Islet precursor cell (in vitro differentiated cells): ENCODE results near the gene RPRD1B.

Experiments
- DNase-seq: peaks from one replicate; pipeline ENCODE4 v3.0.0-alpha.2; 2018

The RPRD1B gene

DNA sequence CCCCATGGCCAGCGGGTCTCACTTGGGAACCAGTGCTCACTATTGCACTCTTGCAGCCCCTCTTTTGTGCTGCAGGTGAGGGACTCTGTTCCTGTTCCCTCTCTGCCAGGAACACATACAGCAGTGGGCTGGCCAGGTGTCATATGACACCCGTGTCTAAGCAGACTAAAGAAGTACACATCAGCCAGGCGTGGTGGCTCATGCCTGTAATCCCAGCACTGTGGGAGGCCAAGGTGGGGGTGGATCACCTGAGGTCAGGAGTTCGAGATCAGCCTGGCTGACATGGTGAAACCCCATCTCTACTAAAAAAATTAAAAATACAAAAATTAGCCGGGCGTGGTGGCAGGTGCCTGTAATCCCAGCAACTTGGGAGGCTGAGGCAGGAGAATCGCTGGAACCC, 74.4 kb downstream of the RPRD1B start:
- peak; percentile 44 for DNase-seq

DNA sequence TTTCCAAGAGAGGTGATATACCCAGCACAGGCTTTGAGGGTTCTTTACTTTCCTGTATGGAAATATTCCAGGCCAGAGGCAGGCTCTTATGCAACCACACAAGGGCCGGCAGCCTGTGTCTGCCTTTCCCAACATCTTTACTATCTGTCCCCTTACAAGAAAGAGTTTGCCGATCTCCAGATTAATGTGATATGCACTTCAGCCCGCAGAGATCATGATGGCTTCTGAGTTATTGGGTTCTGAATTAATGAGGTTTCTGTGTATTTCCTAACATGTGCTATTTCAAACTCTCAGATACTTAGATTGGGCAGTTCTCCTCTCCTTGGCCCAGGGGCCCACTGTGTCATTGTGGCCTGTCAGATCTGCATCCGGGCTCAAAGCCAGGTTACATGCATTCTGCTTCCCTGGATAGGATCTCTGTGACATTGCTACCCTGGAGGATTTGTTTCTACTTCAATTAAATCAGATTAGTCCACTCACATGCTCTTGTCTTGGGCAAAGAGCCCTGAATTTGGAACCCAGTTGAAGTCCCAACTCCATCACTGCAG, 75.0 kb downstream of the RPRD1B start:
- DNase-seq = peak; percentile 53

DNA sequence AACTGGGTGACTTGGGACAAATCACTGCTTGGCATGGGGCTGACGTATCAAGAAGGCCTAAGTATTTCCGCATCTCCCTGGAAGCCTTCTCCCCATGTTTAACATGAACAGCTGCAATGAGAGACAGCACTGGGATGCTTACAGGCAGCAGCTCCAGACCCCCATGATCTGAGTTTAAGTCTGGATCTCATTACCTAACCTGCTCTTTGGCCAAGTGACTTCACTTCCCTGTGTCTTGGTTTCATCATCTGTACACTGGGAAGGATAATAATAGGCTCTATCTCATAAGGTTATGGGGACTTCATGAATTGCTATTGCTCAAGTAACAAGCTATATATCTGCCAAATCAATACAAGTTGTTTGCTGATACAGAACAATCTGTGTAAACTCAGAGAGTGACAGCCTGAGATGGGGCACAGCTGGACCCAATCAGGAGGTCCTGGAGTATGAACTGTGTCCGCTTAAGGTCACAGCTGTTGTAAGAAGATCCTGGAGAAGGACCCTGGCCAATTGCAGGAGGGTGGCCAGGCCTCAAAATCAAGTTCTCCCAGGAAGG, 75.5 kb downstream of the RPRD1B start:
- no peak for DNase-seq

DNA sequence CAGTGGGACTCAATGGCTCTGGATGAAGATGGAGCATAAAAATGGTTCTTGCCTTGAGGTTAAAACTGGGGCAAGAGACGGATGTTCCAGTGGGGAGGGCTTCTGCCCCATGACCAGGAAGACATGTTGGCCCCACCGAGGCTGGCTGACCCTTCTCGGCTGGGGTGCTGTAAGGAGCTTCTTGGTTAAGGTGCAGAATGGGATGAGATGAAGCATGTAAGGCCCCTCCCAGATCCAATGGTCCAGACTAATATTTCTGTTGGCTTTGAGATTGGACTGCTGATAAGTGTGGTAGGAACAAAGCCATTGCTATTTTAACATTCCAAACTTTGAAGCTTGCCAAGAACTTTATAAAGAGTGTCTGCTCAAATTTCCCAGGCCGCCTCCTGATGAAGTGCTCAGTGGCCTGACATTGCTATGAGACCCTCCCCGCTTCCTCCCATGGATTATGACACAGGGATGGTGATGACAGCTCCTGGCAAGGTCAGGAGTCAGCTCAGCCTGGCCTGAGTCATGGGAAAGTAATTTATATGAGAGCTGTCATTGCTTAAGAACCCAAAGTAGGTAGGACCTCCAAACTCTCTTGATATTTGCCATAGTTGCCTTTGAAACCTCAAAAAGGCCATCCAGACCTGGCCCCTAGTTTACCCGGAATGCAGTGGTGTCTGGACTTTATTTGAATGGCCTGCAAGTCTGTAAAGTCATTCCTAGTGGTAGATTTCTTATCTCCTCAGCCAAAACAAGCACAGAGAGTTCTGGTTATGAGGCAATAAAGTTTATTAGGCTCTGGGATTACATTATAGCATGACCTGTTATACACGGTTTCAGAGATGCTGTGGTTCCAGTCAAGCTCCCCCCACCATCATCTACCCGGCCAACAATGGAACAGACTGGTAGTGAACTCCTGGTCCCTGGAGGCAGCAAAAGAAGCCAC, 76.3 kb downstream of the RPRD1B start:
- DNase-seq = peak; percentile 96

DNA sequence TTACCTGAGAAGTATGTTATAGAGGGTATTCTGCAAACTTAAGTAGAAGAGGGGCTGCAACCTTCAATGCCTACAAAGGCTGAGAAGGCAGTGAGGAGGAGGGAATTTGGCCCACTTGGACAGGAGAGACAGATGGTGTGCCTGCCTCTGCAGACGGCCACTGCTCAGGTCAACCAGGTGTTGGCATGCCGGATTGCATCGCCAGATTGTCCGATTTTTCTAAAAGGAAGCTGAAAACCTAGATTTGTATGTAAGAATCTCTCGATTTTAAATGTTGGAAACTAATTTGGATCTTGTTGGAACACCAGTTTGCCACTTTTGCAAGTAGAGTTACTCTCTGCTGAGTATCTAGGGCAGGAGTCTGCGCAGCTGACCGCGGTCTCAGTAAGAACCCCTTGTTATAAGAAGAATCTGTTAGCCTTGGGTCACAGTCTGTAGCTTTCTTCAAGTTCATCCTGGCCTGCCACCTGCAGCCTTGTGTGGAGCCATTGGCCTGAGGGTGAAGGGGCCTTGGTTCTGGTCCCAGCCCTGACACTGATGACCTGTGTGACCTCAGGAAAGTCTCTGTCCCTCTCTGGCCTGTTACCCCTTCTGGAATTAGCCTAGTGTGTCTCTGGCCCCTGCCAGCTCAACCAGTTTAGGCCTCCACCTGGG, 77.1 kb downstream of the RPRD1B start:
- DNase-seq = peak; percentile 47

DNA sequence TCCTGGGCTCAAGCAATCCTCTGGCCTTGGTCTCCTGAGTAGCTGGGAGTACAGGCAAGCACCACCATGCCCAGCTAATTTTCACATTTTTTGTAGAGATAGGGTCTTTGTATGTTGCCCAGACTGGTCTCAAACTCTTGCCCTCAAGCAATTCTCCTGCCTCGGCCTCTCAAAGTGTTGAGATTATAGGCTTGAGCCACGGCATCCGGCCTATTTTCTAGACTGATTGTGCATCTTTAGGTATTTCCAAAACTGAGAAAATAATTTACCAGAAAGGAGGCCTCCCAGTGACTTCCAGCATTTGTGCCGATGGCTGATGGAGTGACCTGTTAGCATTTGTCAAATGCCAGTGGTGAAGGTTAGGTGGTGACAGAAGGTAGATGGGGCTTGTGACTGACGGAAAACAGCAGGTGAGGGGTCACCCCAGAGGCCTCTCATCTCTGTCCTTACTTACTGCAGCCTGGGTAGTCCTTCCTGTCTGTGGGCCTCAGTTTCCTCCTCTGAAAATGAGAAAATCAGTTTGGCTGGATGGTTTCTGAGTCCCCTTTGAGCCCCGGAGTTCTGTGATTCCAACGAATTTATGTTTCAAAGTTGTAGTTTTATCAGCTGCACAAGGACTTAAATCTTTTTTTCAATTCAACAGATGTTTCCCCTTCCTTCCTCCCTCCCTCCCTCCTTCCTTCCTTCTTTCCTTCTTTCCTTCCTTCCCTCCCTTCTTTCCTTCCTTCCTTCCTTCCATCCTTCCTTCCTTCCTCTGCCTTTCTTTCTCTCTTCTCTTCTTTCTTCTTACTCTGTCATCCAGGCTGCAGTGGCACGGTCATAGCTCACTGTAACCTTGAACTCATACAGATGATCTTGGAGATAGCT, 78.1 kb downstream of the RPRD1B start:
- DNase-seq = peak; percentile 45

DNA sequence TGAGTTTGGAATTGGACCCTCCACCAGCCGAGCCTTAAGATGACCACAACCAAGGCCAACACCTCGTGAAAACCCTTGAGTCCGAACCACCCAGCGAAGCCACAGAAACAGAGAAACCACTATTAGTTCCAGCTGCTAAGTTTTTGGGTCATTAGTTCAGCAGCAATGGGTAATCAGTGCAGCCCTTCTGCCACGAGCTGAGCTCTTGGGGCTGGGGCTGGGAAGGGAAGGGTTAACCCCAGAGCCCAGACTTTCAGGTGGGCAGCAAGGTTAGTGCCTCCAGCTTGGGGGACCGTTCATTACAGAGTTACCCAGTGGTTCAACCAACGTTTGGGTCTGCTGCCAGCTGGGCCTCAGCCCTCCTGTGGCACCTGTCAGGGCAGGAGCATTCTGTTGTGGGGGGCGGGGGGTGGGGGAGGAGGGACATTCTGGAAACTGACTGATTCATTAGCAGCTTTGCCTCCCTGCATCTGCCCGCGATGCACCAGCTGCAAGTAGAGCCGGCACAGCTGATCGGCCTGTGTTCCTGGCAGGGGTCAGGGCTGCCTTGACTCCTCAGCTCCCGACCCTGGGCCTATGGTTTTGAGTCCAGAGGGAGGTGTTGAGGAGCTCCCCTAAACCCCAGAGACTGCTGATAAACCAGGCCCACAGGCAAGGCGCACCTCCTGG, 78.8 kb downstream of the RPRD1B start:
- DNase-seq = peak; percentile 52

DNA sequence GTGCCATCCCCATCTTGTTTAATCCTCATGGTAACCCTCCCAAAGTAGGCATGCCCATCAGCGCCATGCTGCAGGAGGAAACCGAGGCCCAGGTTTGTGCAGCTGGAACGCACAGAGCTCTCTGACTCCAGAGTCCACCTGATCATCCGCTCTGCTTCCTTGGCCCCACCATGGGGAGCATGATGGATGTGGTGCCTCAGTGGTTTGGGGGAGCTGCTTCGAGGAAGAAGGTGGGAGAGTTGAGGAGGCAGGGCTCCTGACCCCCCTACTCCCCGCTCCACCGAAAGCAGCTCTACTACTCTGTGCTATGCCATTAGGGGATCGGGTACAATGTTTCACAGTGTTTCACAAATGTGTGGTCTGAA, 79.4 kb downstream of the RPRD1B start:
- no peak for DNase-seq

- peak; percentile 88 for DNase-seq
Observed at GRCh38 chr20:38113401-38114325, 80.1 kb downstream of the RPRD1B start.

- peak; percentile 46 for DNase-seq
Observed at GRCh38 chr20:38114353-38114791, 80.8 kb downstream of the RPRD1B start.

DNA sequence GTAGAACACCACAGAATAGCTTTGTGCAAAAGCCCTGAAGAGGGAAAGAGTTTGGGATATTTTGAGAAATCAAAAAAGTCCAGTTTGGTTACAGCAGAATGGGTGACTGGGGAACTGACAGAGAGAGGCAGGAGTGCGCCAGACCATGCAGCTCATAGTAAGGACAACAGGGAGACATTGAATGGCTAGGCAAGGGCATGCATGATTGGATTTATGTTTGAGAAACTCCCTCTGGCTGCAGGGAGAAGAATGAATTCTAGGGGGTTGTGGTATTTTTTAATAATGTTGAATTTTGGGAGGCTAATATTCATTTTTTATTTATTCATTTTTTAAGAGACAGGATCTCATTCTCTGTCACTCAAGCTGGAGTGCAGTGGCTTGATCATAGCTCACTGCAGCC, 81.7 kb downstream of the RPRD1B start:
- DNase-seq = peak; percentile 31

- DNase-seq = no peak
Observed at GRCh38 chr20:38115896-38116295, 82.3 kb downstream of the RPRD1B start.

DNA sequence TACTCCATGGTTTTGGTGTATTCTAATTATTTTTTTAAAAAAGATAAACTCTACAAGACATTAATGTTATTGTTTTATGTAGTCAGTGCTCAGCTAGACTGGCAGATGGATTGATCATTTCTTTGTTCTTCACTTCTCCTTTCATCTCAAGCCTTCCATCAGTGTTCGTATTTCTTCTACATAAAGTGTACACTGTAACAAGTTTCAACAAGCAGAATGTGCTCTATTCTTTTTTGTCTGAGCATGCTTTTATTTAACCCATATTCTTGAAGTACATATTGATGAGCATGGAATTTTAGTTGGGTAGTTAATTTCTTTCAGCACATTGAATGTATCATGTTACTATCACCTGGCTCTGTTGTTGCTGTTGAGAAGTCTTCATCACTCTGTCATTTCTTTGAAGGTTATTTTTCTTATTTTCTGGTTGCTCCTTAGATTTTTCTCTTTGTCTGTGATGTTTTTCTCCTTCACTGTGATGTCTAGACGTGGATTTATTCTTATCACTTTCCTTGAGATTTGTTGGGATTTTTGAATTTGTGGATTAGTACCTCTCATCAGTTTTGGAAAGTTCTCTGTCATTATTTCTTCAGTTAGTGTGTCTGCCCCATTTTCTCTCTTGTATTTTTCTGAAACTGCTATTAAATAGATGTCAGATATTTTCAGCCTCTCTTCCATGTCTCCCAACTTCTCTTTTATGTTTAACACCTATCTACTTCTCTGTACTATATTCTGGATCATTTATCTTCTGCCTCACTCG, 83.0 kb downstream of the RPRD1B start:
- DNase-seq = no peak

DNA sequence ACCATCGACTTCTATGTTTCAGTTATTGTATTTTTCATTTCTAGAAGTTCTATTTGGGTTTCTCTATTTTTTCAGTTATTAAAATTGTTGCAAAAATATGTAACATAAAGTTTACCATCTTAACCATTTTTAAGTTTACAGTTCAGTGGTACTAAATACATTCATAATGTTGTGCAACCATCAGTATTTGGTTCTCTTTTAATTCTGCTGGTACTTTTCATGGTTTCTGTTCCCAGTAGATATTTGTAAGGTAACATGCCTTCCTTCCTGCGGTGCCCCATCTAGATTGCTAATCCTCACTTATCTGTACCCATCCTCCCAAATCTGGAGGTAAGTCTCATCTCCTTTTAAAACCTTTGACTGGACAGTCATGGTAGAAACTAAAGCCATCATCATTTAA, 83.7 kb downstream of the RPRD1B start:
- no peak for DNase-seq

DNA sequence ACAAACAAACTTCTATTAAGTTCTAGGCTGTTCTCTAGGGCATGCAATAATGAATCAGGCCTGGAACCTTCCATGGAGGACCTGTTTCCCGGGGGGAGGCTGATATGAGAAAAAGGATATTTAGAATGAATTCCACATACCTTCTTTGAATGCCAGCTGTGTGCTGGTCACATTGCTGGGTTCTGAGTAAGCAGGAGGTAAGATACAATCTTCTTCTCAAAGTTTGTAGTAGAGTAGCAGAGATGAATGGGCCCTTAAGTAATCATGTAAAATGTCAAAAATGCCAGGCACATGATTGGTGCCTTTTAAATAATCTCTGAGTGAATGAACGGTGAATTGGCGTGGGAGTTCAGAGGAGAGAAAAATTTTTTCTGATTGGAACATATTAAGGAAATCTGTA, 84.1 kb downstream of the RPRD1B start:
- peak; percentile 82 for DNase-seq

DNA sequence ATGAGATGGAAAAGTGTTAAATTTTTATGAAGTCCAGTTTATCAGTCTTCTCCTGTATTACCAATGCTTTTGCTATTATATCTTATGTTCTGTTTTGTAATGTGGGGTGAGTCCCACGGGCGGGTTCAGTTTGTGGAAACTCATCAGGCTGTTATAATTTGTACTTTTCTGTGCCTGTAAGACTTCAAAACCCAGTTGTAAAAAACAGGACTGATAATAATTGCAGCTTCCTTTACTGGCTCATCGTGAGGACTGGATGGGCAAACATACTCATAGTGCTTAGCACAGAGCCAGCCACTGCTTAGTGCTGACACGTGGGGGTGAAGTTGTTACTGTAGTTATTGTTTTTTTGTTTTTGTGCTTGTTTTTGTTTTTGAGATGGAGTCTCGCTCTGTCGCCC, 85.9 kb downstream of the RPRD1B start:
- peak; percentile 40 for DNase-seq

DNA sequence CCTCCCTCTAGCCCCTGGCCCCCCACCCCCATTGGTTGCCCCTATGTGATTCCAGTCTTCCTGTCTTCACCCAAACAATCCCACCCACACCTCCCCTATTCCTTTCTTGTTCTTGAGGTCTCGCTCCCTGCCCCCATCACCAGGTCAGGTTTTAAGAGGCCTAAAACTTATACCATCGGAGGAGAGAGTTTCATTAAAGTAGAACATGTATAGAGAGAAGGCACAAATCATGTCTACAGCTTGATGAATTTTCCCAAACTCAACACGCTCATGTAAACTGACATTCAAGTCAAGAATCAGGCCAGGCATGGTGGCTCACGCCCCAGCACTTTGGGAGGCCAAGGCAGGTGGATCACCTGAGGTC, 87.1 kb downstream of the RPRD1B start:
- DNase-seq = peak; percentile 12

GRCh38 chr20:38121741-38122140, 88.2 kb downstream of the RPRD1B start:
- DNase-seq = peak; percentile 50

GRCh38 chr20:38123021-38123587, 89.6 kb downstream of the RPRD1B start:
- peak; percentile 93 for DNase-seq
